Gastroesophageal sphincter (tissue), 4 donors: ENCODE data around the gene RIF1. TPM values are rescaled to one million over a fixed set of nuclear protein-coding genes. Genes with fewer than 3 reads are reported as not detected.

ENCODE experiments used
- ATAC-seq: fragments of 150-250 bp; one replicate; pipeline ENCODE4 v1.9.1; 2016; ENCODE audit warnings: mild to moderate bottlenecking, moderate library complexity
- H3K27ac ChIP-seq, 4 donors: fragments of 200-600 bp; sonication (generic) in 3 of 4; 1 replicate in 3 of 4; 2 replicates in 1 of 4; pipeline ENCODE4 v1.5.1; 2016 to 2019
- H3K27me3 ChIP-seq: fragments of 200-600 bp; sonication (generic); one replicate; pipeline ENCODE4 v1.5.1; 2019
- H3K36me3 ChIP-seq, 2 donors: fragments of 200-600 bp; sonication (generic); one replicate each; pipeline ENCODE4 v1.5.1; 2019; ENCODE audit warnings: control low read depth in 1 of 2
- H3K4me1 ChIP-seq, 3 donors: fragments of 200-600 bp; sonication (generic); 1 replicate in 2 of 3; 2 replicates in 1 of 3; pipeline ENCODE4 v1.5.1; 2016 to 2019; ENCODE audit warnings: control low read depth in 2 of 3
- H3K4me3 ChIP-seq, 2 donors: fragments of 200-600 bp; sonication (generic); one replicate each; pipeline ENCODE4 v1.5.1; 2019; ENCODE audit warnings: mild to moderate bottlenecking in 1 of 2, moderate library complexity in 1 of 2
- H3K9me3 ChIP-seq, 3 donors: fragments of 200-600 bp; sonication (generic); one replicate each; pipeline ENCODE4 v1.5.1; 2017 to 2019; ENCODE audit warnings: control low read depth in 2 of 3
- EP300 ChIP-seq: sonication (generic); formaldehyde crosslinking; IDR thresholded peaks from one replicate; pipeline ENCODE4 v1.6.1; 2017; ENCODE audit warnings: antibody characterized with exemption, mild to moderate bottlenecking
- POLR2A ChIP-seq, 2 donors: fragments of 450-650 bp; IDR thresholded peaks; one replicate each; pipeline ENCODE4 v1.6.1; 2017; ENCODE audit warnings: antibody characterized with exemption in 2 of 2, mild to moderate bottlenecking in 2 of 2, moderate library complexity in 1 of 2
- POLR2AphosphoS5 ChIP-seq: sonication (generic); formaldehyde crosslinking; IDR thresholded peaks from one replicate; pipeline ENCODE4 v1.6.1; 2017; ENCODE audit warnings: antibody characterized with exemption
- WGBS, 2 donors: methylation state at CpG; one replicate each; pipeline ENCODE4 v1.1.5; 2018; ENCODE audit warnings: low coverage in 1 of 2; 5-methylcytosine and 5-hydroxymethylcytosine counted together
- total RNA-seq, 4 donors: library from RNA; depleted of rRNA; stranded (reverse); fragments of >200 nt; gene quantifications; one replicate each; pipeline ENCODE4 v1.1.0, GENCODE V29; 2016
- TF ChIP-seq, protein P1 (sequence below), 4 experiments: fragments of 200-600 bp in 2 of 4; fragments of 450-650 bp in 2 of 4; sonication (generic) in 1 of 4; IDR thresholded peaks; one replicate each; pipeline ENCODE4 v1.5.1; 2017 to 2019; ENCODE audit warnings: antibody characterized with exemption in 4 of 4, mild to moderate bottlenecking in 2 of 4, moderate library complexity in 2 of 4

RIF1 gene
- total RNA-seq, 4 donors from 2014 or later = 25.7 to 53.7 (median 32.9) TPM

DNA sequence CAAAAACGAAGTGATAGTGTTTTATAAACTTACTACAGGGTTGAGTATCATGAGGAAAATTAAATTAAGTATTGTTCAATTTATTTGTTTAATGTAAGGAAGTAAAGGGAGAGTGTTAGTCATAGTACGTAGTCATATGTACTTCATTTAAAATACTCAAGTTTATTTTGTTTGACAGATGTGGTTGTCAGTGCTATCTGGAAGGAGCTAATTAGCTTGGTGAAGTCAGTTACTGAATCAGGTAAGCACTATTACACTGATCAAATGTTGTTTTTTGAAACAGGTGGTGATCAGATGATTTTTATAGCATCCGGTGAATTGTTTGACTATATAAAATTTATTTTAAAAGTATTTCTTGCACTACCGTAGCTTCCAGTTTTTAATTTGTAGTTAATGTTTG is 28.8 kb downstream of the RIF1 start:
- H3K27me3 ChIP-seq = no peaks in the 10 kb centered on the region
- 83 to 84% methylated on average over 4 of the region's 4 CpGs for WGBS, 2 donors
- no peaks in the 10 kb centered on the region for H3K4me1 ChIP-seq
- H3K4me3 ChIP-seq = no peak overlapping the region
- no peaks in the 10 kb centered on the region for H3K9me3 ChIP-seq
- no peak overlapping the region for H3K27ac ChIP-seq
- peaks cover 3 to 97% of the 10 kb centered on the region in 2 donors for H3K36me3 ChIP-seq
- TF ChIP-seq POLR2AphosphoS5 = no peak
- no peak for TF ChIP-seq EP300
- TF ChIP-seq POLR2A (IDR thresholded peaks at IDR 0.05) = no peak
- TF ChIP-seq, protein P1, sequence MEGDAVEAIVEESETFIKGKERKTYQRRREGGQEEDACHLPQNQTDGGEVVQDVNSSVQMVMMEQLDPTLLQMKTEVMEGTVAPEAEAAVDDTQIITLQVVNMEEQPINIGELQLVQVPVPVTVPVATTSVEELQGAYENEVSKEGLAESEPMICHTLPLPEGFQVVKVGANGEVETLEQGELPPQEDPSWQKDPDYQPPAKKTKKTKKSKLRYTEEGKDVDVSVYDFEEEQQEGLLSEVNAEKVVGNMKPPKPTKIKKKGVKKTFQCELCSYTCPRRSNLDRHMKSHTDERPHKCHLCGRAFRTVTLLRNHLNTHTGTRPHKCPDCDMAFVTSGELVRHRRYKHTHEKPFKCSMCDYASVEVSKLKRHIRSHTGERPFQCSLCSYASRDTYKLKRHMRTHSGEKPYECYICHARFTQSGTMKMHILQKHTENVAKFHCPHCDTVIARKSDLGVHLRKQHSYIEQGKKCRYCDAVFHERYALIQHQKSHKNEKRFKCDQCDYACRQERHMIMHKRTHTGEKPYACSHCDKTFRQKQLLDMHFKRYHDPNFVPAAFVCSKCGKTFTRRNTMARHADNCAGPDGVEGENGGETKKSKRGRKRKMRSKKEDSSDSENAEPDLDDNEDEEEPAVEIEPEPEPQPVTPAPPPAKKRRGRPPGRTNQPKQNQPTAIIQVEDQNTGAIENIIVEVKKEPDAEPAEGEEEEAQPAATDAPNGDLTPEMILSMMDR (IDR thresholded peaks at IDR 0.05) = no peak
- no peak for ATAC-seq

DNA sequence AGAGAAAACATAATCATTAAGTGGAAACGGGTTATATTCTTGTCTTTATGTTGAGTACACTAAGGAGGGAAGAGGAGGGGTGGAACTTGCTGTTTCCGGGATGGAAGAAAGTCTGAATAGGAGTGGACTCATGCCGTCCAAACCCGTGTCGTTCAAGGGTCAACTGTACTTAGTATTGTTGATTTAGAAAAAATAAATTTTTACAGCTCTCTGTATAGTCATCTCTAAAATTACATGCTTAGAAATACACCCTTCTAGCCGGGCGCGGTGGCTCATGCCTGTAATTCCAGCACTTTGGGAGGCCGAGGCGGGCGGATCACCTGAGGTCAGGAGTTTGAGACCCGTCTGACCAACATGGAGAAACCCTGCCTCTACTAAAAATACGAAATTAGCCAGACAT is 29.4 kb downstream of the RIF1 start:
- Histone ChIP-seq H3K36me3 (peaks cover 3 to 97% of the 10 kb centered on the region in 2 donors), H3K27ac (no peak overlapping the region), H3K9me3 (no peaks in the 10 kb centered on the region), H3K27me3 (no peaks in the 10 kb centered on the region), H3K4me1 (no peaks in the 10 kb centered on the region), H3K4me3 (no peak overlapping the region)
- ATAC-seq = no peak
- WGBS, 2 donors = 87 to 89% methylated on average over 5 to 10 of the region's 13 CpGs
- TF ChIP-seq, protein P1 (IDR thresholded peaks at IDR 0.05) = no peak
- no peak for TF ChIP-seq POLR2AphosphoS5

DNA sequence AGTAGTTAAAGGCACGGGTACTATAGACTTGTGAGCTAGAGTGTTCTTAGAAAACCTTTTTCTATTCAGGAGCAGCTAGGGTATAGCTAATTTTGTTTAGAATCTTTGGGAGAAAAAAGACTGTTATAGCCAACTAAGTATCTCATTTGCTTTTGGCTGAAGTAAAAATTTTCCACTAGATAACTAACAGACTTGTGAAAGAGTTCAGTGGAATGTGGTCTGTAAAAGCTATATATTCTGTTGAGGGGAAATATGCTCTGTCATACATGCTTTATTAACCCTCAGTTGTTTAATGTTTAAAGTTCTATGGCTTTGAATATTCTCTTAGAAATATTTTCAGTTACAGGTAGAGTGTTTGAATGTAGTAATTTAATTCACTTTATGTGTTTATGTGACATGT is 49.7 kb downstream of the RIF1 start:
- H3K4me1 ChIP-seq = no peaks in the 10 kb centered on the region
- peaks cover 10 to 88% of the 10 kb centered on the region in 2 donors for H3K36me3 ChIP-seq
- H3K9me3 ChIP-seq = no peaks in the 10 kb centered on the region
- TF ChIP-seq POLR2AphosphoS5 = no peak
- TF ChIP-seq POLR2A (IDR thresholded peaks at IDR 0.05) = no peak
- TF ChIP-seq EP300 = no peak
- TF ChIP-seq, protein P1 (IDR thresholded peaks at IDR 0.05) = no peak
- no peak overlapping the region for H3K27ac ChIP-seq
- 64 to 73% methylated on average over 1 of the region's 1 CpG for WGBS, 2 donors
- ATAC-seq = no peak
- no peaks in the 10 kb centered on the region for H3K27me3 ChIP-seq
- no peak overlapping the region for H3K4me3 ChIP-seq

DNA sequence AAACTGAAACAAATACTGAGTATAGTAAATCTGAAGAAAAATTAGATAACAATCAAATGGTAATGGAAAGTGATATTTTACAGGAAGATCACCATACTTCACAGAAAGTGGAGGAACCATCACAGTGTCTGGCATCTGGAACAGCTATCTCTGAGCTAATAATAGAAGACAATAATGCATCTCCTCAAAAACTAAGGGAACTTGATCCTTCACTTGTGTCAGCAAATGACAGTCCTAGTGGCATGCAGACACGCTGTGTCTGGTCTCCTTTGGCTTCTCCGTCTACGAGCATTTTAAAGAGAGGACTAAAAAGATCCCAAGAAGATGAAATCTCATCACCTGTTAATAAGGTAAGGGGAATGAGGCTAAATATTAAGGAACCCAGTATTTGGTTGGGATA is 56.1 kb downstream of the RIF1 start:
- Histone ChIP-seq H3K27me3 (no peaks in the 10 kb centered on the region), H3K9me3 (no peaks in the 10 kb centered on the region), H3K4me1 (no peaks in the 10 kb centered on the region), H3K27ac (no peak overlapping the region), H3K4me3 (no peak overlapping the region), H3K36me3 (peaks cover 21 to 88% of the 10 kb centered on the region in 2 donors)
- no peak for ATAC-seq
- 92 to 96% methylated on average over 3 of the region's 3 CpGs for WGBS, 2 donors
- TF ChIP-seq EP300 (no peak), POLR2A (IDR thresholded peaks at IDR 0.05) (no peak), POLR2AphosphoS5 (no peak)
- TF ChIP-seq, protein P1 (IDR thresholded peaks at IDR 0.05) = no peak

DNA sequence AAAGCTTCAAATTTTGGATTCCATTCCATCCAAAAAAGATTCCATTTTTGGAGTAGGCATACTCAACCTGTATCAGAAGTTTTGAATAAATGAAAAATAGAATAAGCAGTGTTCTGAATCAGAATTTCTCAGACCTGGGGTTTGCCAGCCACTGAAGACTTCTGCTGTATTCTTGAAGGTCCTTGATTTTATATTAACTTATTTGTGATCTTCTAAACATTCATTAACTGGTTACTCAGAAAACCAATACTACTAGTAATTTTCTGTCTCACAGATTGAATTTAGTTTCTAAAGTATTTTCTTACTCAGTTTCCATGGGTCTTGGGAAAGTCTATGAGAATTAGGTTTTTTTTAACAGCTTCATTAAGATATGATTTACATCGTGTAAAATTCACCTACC is 60.9 kb downstream of the RIF1 start:
- no peak overlapping the region for H3K27ac ChIP-seq
- no peak for TF ChIP-seq EP300
- TF ChIP-seq POLR2AphosphoS5 = no peak
- TF ChIP-seq, protein P1 (IDR thresholded peaks at IDR 0.05) = no peak
- TF ChIP-seq POLR2A (IDR thresholded peaks at IDR 0.05) = no peak
- 96 to 100% methylated on average over 1 of the region's 1 CpG for WGBS, 2 donors
- no peak for ATAC-seq
- no peaks in the 10 kb centered on the region for H3K4me1 ChIP-seq
- peaks cover 14 to 89% of the 10 kb centered on the region in 2 donors for H3K36me3 ChIP-seq
- no peaks in the 10 kb centered on the region for H3K9me3 ChIP-seq
- H3K27me3 ChIP-seq = no peaks in the 10 kb centered on the region
- H3K4me3 ChIP-seq = no peak overlapping the region
